ENCODE data around the gene CLIC5. TPM values are rescaled to one million over a fixed set of nuclear protein-coding genes. Genes with fewer than 3 reads are reported as not detected.

CLIC5 gene
- total RNA-seq, 1 experiment from 2014 or later, result not detected

- in situ Hi-C loops (cut with HindIII; ENCODE audit: low pct_unique_long_range_greater_than_20kb, low sequenced_read_pairs), result no loop called here
- DNase-seq (ENCODE audit: low read depth), result no peak
Observed at GRCh38 chr6:45979311-45979710, 36.3 kb downstream of the CLIC5 start.

- DNase-seq (ENCODE audit: low read depth), result no peak
- in situ Hi-C loops (cut with HindIII; ENCODE audit: low pct_unique_long_range_greater_than_20kb, low sequenced_read_pairs), result no loop called here
Observed at GRCh38 chr6:45974596-45974995, 41.1 kb downstream of the CLIC5 start.

GRCh38 chr6:45972795-45973503 lies 42.7 kb downstream of the CLIC5 start:
- in situ Hi-C loops (cut with HindIII; ENCODE audit: low pct_unique_long_range_greater_than_20kb, low sequenced_read_pairs), result no loop called here

GRCh38 chr6:45971287-45971686 lies 44.4 kb downstream of the CLIC5 start:
- no peak for DNase-seq (ENCODE audit: low read depth)
- in situ Hi-C loops (cut with HindIII; ENCODE audit: low pct_unique_long_range_greater_than_20kb, low sequenced_read_pairs), result no loop called here

More at GRCh38 chr6:45972795-45973503, 42.7 kb downstream of the CLIC5 start:
- no peak for DNase-seq (ENCODE audit: low read depth)

GRCh38 chr6:45970326-45970725 lies 45.3 kb downstream of the CLIC5 start:
- in situ Hi-C loops (cut with HindIII; ENCODE audit: low pct_unique_long_range_greater_than_20kb, low sequenced_read_pairs), result no loop called here

GRCh38 chr6:45969883-45970282 lies 45.8 kb downstream of the CLIC5 start:
- DNase-seq (ENCODE audit: low read depth), result no peak
- in situ Hi-C loops (cut with HindIII; ENCODE audit: low pct_unique_long_range_greater_than_20kb, low sequenced_read_pairs), result no loop called here

More at GRCh38 chr6:45970326-45970725, 45.3 kb downstream of the CLIC5 start:
- no peak for DNase-seq (ENCODE audit: low read depth)

- no peak for DNase-seq (ENCODE audit: low read depth)
- in situ Hi-C loops (cut with HindIII; ENCODE audit: low pct_unique_long_range_greater_than_20kb, low sequenced_read_pairs), result no loop called here
Observed at GRCh38 chr6:45969026-45969425, 46.6 kb downstream of the CLIC5 start.

GRCh38 chr6:45967363-45967762 lies 48.3 kb downstream of the CLIC5 start:
- no peak for DNase-seq (ENCODE audit: low read depth)
- in situ Hi-C loops (cut with HindIII; ENCODE audit: low pct_unique_long_range_greater_than_20kb, low sequenced_read_pairs), result no loop called here

- no peak for DNase-seq (ENCODE audit: low read depth)
- in situ Hi-C loops (cut with HindIII; ENCODE audit: low pct_unique_long_range_greater_than_20kb, low sequenced_read_pairs), result no loop called here
Observed at GRCh38 chr6:45966797-45967196, 48.9 kb downstream of the CLIC5 start.

- no peak for DNase-seq (ENCODE audit: low read depth)
- in situ Hi-C loops (cut with HindIII; ENCODE audit: low pct_unique_long_range_greater_than_20kb, low sequenced_read_pairs), result no loop called here
Observed at GRCh38 chr6:45966340-45966739, 49.3 kb downstream of the CLIC5 start.

- in situ Hi-C loops (cut with HindIII; ENCODE audit: low pct_unique_long_range_greater_than_20kb, low sequenced_read_pairs), result no loop called here
- no peak for DNase-seq (ENCODE audit: low read depth)
Observed at GRCh38 chr6:45965792-45966191, 49.9 kb downstream of the CLIC5 start.

GRCh38 chr6:45965007-45965406 lies 50.7 kb downstream of the CLIC5 start:
- DNase-seq (ENCODE audit: low read depth), result no peak
- in situ Hi-C loops (cut with HindIII; ENCODE audit: low pct_unique_long_range_greater_than_20kb, low sequenced_read_pairs), result no loop called here

- in situ Hi-C loops (cut with HindIII; ENCODE audit: low pct_unique_long_range_greater_than_20kb, low sequenced_read_pairs), result no loop called here
- DNase-seq (ENCODE audit: low read depth), result no peak
Observed at GRCh38 chr6:45964300-45964699, 51.4 kb downstream of the CLIC5 start.

GRCh38 chr6:45963896-45964295 lies 51.8 kb downstream of the CLIC5 start:
- no peak for DNase-seq (ENCODE audit: low read depth)
- in situ Hi-C loops (cut with HindIII; ENCODE audit: low pct_unique_long_range_greater_than_20kb, low sequenced_read_pairs), result no loop called here

- DNase-seq (ENCODE audit: low read depth), result no peak
- in situ Hi-C loops (cut with HindIII; ENCODE audit: low pct_unique_long_range_greater_than_20kb, low sequenced_read_pairs), result no loop called here
Observed at GRCh38 chr6:45961125-45961524, 54.5 kb downstream of the CLIC5 start.

GRCh38 chr6:45959534-45960145 lies 56.0 kb downstream of the CLIC5 start:
- in situ Hi-C loops (cut with HindIII; ENCODE audit: low pct_unique_long_range_greater_than_20kb, low sequenced_read_pairs), result no loop called here
- DNase-seq (ENCODE audit: low read depth), result no peak

GRCh38 chr6:45956663-45957062 lies 59.0 kb downstream of the CLIC5 start:
- in situ Hi-C loops (cut with HindIII; ENCODE audit: low pct_unique_long_range_greater_than_20kb, low sequenced_read_pairs), result no loop called here
- DNase-seq (ENCODE audit: low read depth), result no peak

GRCh38 chr6:45956176-45956575 lies 59.5 kb downstream of the CLIC5 start:
- no peak for DNase-seq (ENCODE audit: low read depth)
- in situ Hi-C loops (cut with HindIII; ENCODE audit: low pct_unique_long_range_greater_than_20kb, low sequenced_read_pairs), result no loop called here

- in situ Hi-C loops (cut with HindIII; ENCODE audit: low pct_unique_long_range_greater_than_20kb, low sequenced_read_pairs), result no loop called here
- no peak for DNase-seq (ENCODE audit: low read depth)
Observed at GRCh38 chr6:45955597-45955996, 60.1 kb downstream of the CLIC5 start.

- DNase-seq (ENCODE audit: low read depth), result no peak
- in situ Hi-C loops (cut with HindIII; ENCODE audit: low pct_unique_long_range_greater_than_20kb, low sequenced_read_pairs), result no loop called here
Observed at GRCh38 chr6:45952546-45952945, 63.1 kb downstream of the CLIC5 start.
